Measurements from ENCODE around the gene ELAVL2. TPM values are rescaled to one million over a fixed set of nuclear protein-coding genes. Genes with fewer than 3 reads are reported as not detected.
A peak's percentile ranks its signal among the peaks of the same experiment; 100 is the strongest.

ELAVL2 gene
- total RNA-seq, 1 donor from 2014 or later = 1.8 TPM

- DNase-seq = peak; percentile 59
Observed at GRCh38 chr9:23821375-23822181, 4.5 kb downstream of the ELAVL2 start.

- DNase-seq = peak; percentile 35
Observed at GRCh38 chr9:23820451-23821374, 5.3 kb downstream of the ELAVL2 start.

DNA sequence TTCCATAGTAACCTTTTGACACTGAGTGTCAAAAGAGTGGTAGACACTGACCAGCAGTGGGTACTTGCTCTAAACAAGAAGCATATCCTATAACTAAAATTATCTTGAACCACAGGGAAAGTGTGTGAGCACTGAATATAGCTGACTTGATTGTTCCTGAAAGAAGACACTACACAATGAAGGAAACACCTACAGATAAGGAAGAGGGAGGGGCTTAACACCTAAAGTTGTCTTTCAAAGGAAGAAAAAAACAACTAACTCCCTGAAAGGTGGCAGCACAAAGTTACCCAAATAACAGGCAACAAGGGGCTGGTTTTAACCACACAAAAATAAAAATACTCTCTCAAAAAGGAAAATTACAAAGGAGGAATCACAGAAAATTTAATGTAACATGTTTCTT lies 6.6 kb downstream of the ELAVL2 start:
- no peak for DNase-seq

- DNase-seq = no peak
Observed at GRCh38 chr9:23814243-23814642, 11.8 kb downstream of the ELAVL2 start.

DNA sequence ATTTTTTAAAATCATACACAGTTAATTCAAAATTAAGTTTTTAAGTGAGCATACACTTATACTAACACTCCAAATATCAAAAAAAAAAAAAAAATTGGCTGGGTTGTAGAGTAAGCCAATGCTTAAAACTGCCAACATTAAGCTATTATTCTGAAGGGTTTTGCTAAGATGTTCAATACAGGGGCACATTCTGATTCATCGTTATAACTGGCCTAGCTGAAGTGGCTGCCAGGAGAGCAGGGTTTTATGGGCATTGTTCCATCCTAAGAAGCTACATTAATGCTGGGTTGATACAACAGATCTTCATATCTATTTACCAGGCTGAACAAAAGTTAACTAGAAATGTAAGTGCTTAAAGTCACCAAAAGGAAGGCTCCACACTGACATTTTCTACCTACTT lies 13.4 kb downstream of the ELAVL2 start:
- DNase-seq = no peak

DNA sequence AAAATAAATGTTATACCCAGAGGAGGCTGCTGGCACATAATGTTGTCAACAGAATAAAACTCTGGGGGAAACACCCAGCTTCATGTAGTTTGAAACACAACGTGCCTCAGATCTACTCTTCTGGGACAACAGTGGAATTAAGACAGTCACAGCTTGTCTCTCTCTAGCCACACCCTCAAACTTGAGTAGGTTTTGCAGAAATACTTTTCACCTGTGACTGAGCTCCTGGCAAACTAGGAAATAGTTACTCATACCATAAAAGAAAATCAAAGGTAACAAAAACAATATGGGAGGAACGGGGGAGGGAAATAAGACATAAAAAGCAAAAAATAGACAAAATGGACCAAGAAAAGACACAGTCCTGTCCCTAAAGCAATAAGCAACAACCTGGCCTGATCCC lies 14.4 kb downstream of the ELAVL2 start:
- DNase-seq = no peak

DNA sequence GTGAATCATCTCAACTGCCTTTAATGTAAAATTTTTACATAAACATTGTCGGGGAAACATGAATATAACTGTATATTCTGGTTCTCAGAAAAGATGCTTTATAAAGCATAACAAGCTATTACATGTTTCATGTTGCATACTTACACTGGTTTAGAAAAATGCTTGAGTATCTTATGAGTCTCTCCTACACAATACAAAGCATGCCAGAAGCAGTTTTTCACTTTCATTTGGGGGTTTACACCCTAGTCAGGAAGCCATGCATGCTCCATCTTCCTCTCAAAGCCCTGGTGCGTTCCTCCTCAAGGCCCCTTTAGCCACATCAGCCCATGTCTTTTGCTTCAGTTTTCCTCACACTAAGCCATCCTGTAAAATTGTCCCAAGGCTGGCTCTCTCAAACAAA lies 22.8 kb downstream of the ELAVL2 start:
- no peak for DNase-seq

DNA sequence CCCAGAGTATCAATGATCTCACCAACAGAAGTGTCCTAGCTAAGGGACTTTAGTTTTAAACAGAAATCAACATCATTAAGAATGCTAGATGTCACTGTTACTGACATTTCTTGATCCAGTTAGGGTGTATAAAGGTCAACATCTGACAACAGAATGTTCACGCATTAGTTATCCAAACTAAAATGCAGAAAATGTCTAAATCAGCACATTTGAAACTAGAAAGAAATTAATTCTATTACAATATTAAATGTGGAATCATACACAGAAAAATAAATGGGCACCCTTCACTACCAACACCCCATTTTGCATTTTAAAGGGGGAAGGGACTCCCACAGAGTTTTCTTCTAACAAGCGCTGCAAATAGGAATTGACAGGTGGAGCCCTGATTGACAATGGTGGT lies 24.5 kb downstream of the ELAVL2 start:
- no peak for DNase-seq

DNA sequence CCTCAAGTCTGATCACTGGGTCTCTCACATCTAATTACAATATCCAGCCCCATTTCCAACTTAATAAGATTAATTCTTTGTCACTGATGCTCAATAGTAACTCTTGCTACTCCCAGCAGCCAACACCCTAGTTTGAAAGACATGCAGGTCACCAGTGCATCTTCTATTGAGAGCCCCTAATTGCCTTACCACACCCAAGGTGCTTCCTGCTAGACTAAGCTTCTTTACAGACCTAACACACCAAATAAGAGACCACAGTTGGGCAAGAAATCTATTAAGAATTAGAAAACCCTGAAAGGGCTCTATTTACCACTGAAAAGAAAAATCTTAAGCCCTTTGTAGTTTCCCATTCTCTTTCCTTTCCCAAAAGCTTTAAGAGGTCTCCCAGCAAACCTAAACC lies 26.5 kb downstream of the ELAVL2 start:
- no peak for DNase-seq

GRCh38 chr9:23798325-23798724 lies 27.7 kb downstream of the ELAVL2 start:
- DNase-seq = no peak

GRCh38 chr9:23796209-23796608 lies 29.8 kb downstream of the ELAVL2 start:
- no peak for DNase-seq

- no peak for DNase-seq
Observed at GRCh38 chr9:23790351-23791260, 35.4 kb downstream of the ELAVL2 start.

DNA sequence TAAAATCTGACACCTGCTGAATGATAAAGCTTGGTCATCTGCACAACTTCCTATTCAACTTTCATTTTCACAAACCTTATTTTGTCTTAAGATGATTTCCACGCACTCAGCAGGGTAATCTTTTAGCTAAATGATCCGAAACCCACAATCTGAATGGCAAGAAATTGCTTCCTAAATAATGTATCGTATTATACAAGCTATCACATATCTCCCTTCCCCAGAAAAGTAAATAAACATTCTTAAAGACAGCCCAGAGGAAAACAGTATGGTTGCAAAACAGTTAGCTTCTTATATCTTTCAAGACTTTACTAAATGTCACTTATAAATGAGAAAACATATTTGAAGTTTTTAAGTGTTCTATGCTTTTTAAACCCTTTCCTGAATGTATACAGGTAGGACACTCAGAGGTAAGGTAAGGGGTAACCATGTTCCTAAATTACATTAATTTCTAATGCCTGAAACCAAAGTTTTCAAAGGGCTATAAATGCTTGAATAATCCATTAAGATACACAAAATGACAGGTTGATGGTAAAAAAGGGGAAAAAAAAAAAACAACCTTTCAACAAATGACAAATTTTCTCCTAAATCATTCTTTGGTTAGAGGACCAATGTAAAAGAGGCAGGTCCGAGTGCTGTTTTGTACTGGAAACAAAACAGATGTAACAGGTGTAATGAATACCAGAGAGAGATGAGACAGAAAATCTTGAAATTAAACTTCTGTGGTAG lies 36.3 kb downstream of the ELAVL2 start:
- no peak for DNase-seq

GRCh38 chr9:23784962-23785361 lies 41.1 kb downstream of the ELAVL2 start:
- no peak for DNase-seq

- no peak for DNase-seq
Observed at GRCh38 chr9:23783509-23783908, 42.5 kb downstream of the ELAVL2 start.

DNA sequence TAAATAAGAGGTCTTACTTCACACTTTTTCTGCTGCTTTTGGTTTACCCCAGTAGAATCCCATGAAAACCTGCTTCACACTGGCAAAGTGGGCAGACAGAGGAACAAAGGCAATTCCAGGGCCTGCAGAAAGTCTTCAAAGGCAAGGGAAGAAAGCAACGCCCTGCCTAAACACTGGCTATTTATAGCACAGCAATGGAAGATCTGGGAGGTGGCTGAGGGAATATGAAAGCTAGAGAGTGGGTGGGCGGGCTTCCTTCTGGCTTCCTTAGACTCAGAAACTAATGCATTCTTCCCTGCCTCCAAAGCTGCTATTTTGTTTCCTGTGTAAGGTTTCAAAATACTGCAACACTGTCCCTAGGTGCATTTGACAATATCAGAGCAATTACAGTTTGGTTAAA lies 46.8 kb downstream of the ELAVL2 start:
- peak; percentile 14 for DNase-seq

DNA sequence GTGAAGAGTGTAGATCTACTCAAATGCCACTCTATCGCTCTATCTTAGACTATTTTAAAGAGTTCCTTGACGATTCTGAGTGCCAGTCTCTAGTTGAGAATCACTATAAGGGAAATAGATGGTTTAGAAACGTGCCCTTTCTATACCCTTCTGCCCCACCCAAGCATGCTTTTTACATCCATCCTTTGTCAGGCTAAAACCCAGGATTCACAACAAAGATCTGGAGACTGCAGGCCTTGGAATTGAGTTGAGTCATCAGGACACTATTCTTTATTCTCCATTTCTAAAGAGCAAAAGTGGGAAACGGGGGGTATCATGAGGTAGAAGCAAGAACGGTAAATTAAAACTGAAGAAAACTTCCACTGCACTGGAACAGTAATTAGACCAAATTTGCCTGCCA lies 48.7 kb downstream of the ELAVL2 start:
- DNase-seq = no peak

- no peak for DNase-seq
Observed at GRCh38 chr9:23775549-23775948, 50.5 kb downstream of the ELAVL2 start.

GRCh38 chr9:23774266-23774665 lies 51.8 kb downstream of the ELAVL2 start:
- DNase-seq = no peak

GRCh38 chr9:23772385-23772783 lies 53.7 kb downstream of the ELAVL2 start:
- DNase-seq = no peak

GRCh38 chr9:23771746-23772384 lies 54.2 kb downstream of the ELAVL2 start:
- DNase-seq = no peak
